A204.1 (cell line): Measurements from ENCODE around the gene MIER3.

Experiments
- FAIRE-seq: peaks from 2 replicates; lab custom pipeline; 2012; peaks lifted over from hg19 to GRCh38; lab: Jason Lieb, UNC

The MIER3 gene

GRCh38 chr5:56896763-56897162 is 55.2 kb downstream of the MIER3 start:
- no peak for FAIRE-seq

GRCh38 chr5:56893251-56893951 is 58.5 kb downstream of the MIER3 start:
- no peak for FAIRE-seq

- no peak for FAIRE-seq
These were observed 70.4 kb downstream of the MIER3 start for GRCh38 chr5:56881571-56881970.

GRCh38 chr5:56876327-56876726 is 75.6 kb downstream of the MIER3 start:
- no peak for FAIRE-seq

- no peak for FAIRE-seq
These were observed 78.9 kb downstream of the MIER3 start for GRCh38 chr5:56873056-56873455.

- FAIRE-seq = no peak
These were observed 80.1 kb downstream of the MIER3 start for GRCh38 chr5:56871777-56872176.
